ENCODE measurements around the gene ZNF14. TPM values are rescaled to one million over a fixed set of nuclear protein-coding genes. Genes with fewer than 3 reads are reported as not detected.
"Not testable (repeated sequence)": the region's sequence is repeated elsewhere in the genome, so short reads cannot be mapped to it uniquely, and the experiment has no call there.

ZNF14 gene
- total and polyA plus RNA-seq, 12 donors, result 2.7 to 8.5 (median 4.2) TPM

GRCh38 chr19:19747357-19748220, 14.7 kb upstream of the ZNF14 start:
- H3K4me3 ChIP-seq, result no peak overlapping the region
- DNase-seq, result peak in 1 of 7 donors; percentile 31
- H3K27me3 ChIP-seq, result no peaks in the 10 kb centered on the region
- WGBS, 4 donors, result 87 to 95% (median 92%) methylated on average over 4 to 13 of the region's 13 CpGs
- H3K9me3 ChIP-seq (replicated peaks in 1 of 3), result no peaks in the 10 kb centered on the region
- no peak for TF ChIP-seq CTCF (IDR thresholded peaks at IDR 0.05)
- no peak for TF ChIP-seq POLR2A (IDR thresholded peaks at IDR 0.05)
- no peaks in the 10 kb centered on the region for H3K36me3 ChIP-seq (replicated peaks in 1 of 2)
- intact Hi-C loops (cut with DNase I), result no loop called here
- no peak overlapping the region for H3K27ac ChIP-seq
- no peaks in the 10 kb centered on the region for H3K4me1 ChIP-seq (replicated peaks in 1 of 2)

- no peak overlapping the region for H3K27ac ChIP-seq
- H3K36me3 ChIP-seq (replicated peaks in 1 of 2), result no peaks in the 10 kb centered on the region
- H3K27me3 ChIP-seq, result no peaks in the 10 kb centered on the region
- H3K9me3 ChIP-seq (replicated peaks in 1 of 3), result no peaks in the 10 kb centered on the region
- intact Hi-C loops (cut with DNase I), result no loop called here
- TF ChIP-seq POLR2A (IDR thresholded peaks at IDR 0.05), result no peak
- TF ChIP-seq CTCF (IDR thresholded peaks at IDR 0.05), result no peak
- DNase-seq, result peak in 1 of 7 donors; percentile 28
- no peak overlapping the region for H3K4me3 ChIP-seq
- WGBS, 4 donors, result 62 to 70% (median 67%) methylated on average over 10 to 15 of the region's 15 CpGs
- H3K4me1 ChIP-seq (replicated peaks in 1 of 2), result no peaks in the 10 kb centered on the region
Observed at GRCh38 chr19:19746286-19747213, 13.6 kb upstream of the ZNF14 start.

- no peaks in the 10 kb centered on the region for H3K9me3 ChIP-seq (replicated peaks in 1 of 3)
- peak in 1 of 7 donors; percentile 39 for DNase-seq
- H3K4me1 ChIP-seq (replicated peaks in 1 of 2), result no peaks in the 10 kb centered on the region
- H3K27me3 ChIP-seq, result no peaks in the 10 kb centered on the region
- H3K27ac ChIP-seq, result no peak overlapping the region
- H3K36me3 ChIP-seq (replicated peaks in 1 of 2), result no peaks in the 10 kb centered on the region
- WGBS, 4 donors, result 76 to 89% (median 82%) methylated on average over 5 to 17 of the region's 17 CpGs
- no peak overlapping the region for H3K4me3 ChIP-seq
- intact Hi-C loops (cut with DNase I), result no loop called here
- TF ChIP-seq POLR2A (IDR thresholded peaks at IDR 0.05), result no peak
Observed at GRCh38 chr19:19745496-19746285, 12.8 kb upstream of the ZNF14 start.

GRCh38 chr19:19744641-19745040, 11.7 kb upstream of the ZNF14 start:
- 88 to 91% (median 89%) methylated on average over 4 to 17 of the region's 17 CpGs for WGBS, 4 donors
- intact Hi-C loops (cut with DNase I), result no loop called here
- DNase-seq, result peak in 1 of 7 donors; percentile 25

GRCh38 chr19:19743921-19744320, 11.0 kb upstream of the ZNF14 start:
- H3K4me1 ChIP-seq (replicated peaks in 1 of 2); H3K4me3 ChIP-seq; H3K9me3 ChIP-seq (replicated peaks in 1 of 3); H3K27ac ChIP-seq; intact Hi-C loops (cut with DNase I); DNase-seq; H3K27me3 ChIP-seq; H3K36me3 ChIP-seq (replicated peaks in 1 of 2): not testable (repeated sequence)
- 70 to 83% (median 81%) methylated on average over 6 of the region's 6 CpGs for WGBS, 4 donors

More at GRCh38 chr19:19744641-19745040, 11.7 kb upstream of the ZNF14 start:
- no peaks in the 10 kb centered on the region for H3K9me3 ChIP-seq (replicated peaks in 1 of 3)
- H3K36me3 ChIP-seq (replicated peaks in 1 of 2), result no peaks in the 10 kb centered on the region
- H3K27ac ChIP-seq, result no peak overlapping the region
- H3K27me3 ChIP-seq, result no peaks in the 10 kb centered on the region
- no peak overlapping the region for H3K4me3 ChIP-seq
- no peaks in the 10 kb centered on the region for H3K4me1 ChIP-seq (replicated peaks in 1 of 2)
- no peak for TF ChIP-seq POLR2A (IDR thresholded peaks at IDR 0.05)
- no peak for TF ChIP-seq CTCF (IDR thresholded peaks at IDR 0.05)

Data from adrenal gland (tissue), 12 donors.